ENCODE results near the gene RBM41.
"Not testable (repeated sequence)": the region's sequence is repeated elsewhere in the genome, so short reads cannot be mapped to it uniquely, and the experiment has no call there.

Gene RBM41

GRCh38 chrX:107107459-107107858, 11.2 kb downstream of the RBM41 start:
- Histone ChIP-seq H3K9me3 (ENCODE audit: control insufficient read depth, insufficient read depth, low read length) (no peaks in the 10 kb centered on the region), H3K9ac (ENCODE audit: low read depth, low read length) (no peak overlapping the region), H3K4me1 (ENCODE audit: insufficient read depth, low read length) (no peaks in the 10 kb centered on the region), H3K36me3 (ENCODE audit: insufficient read depth, low read length) (no peaks in the 10 kb centered on the region)

DNA sequence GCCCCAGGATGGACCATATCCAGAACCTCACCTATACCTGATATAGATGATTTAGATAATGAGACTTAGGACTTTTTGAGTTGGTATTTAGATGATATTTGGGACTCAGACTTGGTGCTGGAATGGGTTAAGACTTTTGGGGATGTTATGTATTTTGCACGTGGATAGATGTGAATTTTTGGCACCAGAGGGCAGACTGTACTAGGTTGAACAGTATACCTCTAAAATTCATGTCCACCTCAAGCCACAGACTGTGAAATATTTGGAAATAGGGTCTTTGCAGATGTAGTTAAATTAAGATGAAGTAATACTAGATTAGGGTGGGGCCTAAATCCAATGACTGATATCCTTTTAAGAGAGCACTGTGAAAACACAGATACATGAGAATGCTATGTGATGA, 15.6 kb downstream of the RBM41 start:
- Histone ChIP-seq H3K36me3 (ENCODE audit: insufficient read depth, low read length) (no peaks in the 10 kb centered on the region; the same call in 1 of the 2 replicates), H3K9ac (ENCODE audit: low read depth, low read length) (no peak overlapping the region), H3K9me3 (ENCODE audit: control insufficient read depth, insufficient read depth, low read length) (no peaks in the 10 kb centered on the region), H3K4me1 (ENCODE audit: insufficient read depth, low read length) (no peaks in the 10 kb centered on the region)

GRCh38 chrX:107076158-107076557, 42.5 kb downstream of the RBM41 start:
- Histone ChIP-seq H3K9me3 (ENCODE audit: control insufficient read depth, insufficient read depth, low read length) (peaks cover 3% of the 10 kb centered on the region; the same call in 1 of the 2 replicates), H3K4me1 (ENCODE audit: insufficient read depth, low read length) (no peaks in the 10 kb centered on the region), H3K36me3 (ENCODE audit: insufficient read depth, low read length) (no peaks in the 10 kb centered on the region), H3K9ac (ENCODE audit: low read depth, low read length) (no peak overlapping the region)

GRCh38 chrX:107057731-107058130, 60.9 kb downstream of the RBM41 start:
- H3K36me3 ChIP-seq (ENCODE audit: insufficient read depth, low read length); H3K9me3 ChIP-seq (ENCODE audit: control insufficient read depth, insufficient read depth, low read length); H3K4me1 ChIP-seq (ENCODE audit: insufficient read depth, low read length); H3K9ac ChIP-seq (ENCODE audit: low read depth, low read length): not testable (repeated sequence)

- Histone ChIP-seq H3K9me3 (ENCODE audit: control insufficient read depth, insufficient read depth, low read length) (no peaks in the 10 kb centered on the region), H3K9ac (ENCODE audit: low read depth, low read length) (no peak overlapping the region), H3K4me1 (ENCODE audit: insufficient read depth, low read length) (no peaks in the 10 kb centered on the region), H3K36me3 (ENCODE audit: insufficient read depth, low read length) (no peaks in the 10 kb centered on the region)
These were observed 63.6 kb downstream of the RBM41 start for GRCh38 chrX:107054978-107055377.

DNA sequence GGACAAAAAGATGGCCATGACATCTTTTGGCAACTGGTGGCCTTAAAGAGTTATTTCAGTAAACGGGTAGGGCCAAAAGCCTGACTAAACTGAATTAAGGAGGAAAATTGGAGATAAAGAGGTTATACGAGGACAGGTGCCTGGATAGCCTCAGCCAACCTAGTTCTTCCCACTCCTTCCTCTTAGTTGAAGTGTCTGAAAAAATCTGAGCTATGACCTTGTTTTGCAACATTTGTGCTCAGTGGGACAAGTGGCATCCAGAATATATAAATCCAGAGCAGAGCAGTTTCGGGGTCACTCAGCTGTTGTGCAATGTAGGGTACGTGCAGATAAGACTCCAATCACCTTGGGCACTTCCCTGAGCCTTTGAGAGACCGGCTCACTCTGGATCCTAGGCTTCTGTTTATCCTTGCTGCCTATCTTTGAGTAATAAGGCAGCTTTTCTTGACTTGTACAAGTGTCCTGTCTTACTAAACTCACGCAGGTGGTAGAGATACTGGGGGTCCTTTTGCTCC, 68.4 kb downstream of the RBM41 start:
- H3K36me3 ChIP-seq (ENCODE audit: insufficient read depth, low read length): no peaks in the 10 kb centered on the region
- no peaks in the 10 kb centered on the region for H3K4me1 ChIP-seq (ENCODE audit: insufficient read depth, low read length)
- H3K9ac ChIP-seq (ENCODE audit: low read depth, low read length): no peak overlapping the region
- H3K9me3 ChIP-seq (ENCODE audit: control insufficient read depth, insufficient read depth, low read length): no peaks in the 10 kb centered on the region

- Histone ChIP-seq H3K4me1 (ENCODE audit: insufficient read depth, low read length) (no peaks in the 10 kb centered on the region), H3K9ac (ENCODE audit: low read depth, low read length) (no peak overlapping the region), H3K36me3 (ENCODE audit: insufficient read depth, low read length) (no peaks in the 10 kb centered on the region), H3K9me3 (ENCODE audit: control insufficient read depth, insufficient read depth, low read length) (no peaks in the 10 kb centered on the region)
These were observed 71.0 kb downstream of the RBM41 start for GRCh38 chrX:107047622-107048021.

DNA sequence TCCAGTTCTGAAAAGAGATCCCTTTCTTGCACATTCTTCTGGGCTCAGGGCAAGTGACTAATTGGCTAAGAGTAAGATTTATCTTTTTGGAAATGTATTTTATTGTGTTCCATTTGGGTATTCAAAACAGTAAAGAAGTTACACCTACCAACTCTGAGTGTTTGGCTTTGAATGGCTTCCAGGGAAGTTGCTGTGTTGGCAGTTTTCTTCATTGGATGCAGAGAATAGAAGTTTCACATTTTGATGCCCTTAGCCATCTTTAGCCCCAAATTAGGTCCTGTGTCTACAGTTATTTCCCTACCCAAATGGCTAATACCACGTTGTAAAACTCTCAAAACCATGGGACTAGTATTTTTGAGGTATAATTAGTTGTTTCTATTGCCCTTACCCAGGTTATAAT, 88.9 kb downstream of the RBM41 start:
- H3K9ac ChIP-seq (ENCODE audit: low read depth, low read length): no peak overlapping the region
- H3K9me3 ChIP-seq (ENCODE audit: control insufficient read depth, insufficient read depth, low read length): no peaks in the 10 kb centered on the region
- H3K4me1 ChIP-seq (ENCODE audit: insufficient read depth, low read length): no peaks in the 10 kb centered on the region
- H3K36me3 ChIP-seq (ENCODE audit: insufficient read depth, low read length): no peaks in the 10 kb centered on the region

DNA sequence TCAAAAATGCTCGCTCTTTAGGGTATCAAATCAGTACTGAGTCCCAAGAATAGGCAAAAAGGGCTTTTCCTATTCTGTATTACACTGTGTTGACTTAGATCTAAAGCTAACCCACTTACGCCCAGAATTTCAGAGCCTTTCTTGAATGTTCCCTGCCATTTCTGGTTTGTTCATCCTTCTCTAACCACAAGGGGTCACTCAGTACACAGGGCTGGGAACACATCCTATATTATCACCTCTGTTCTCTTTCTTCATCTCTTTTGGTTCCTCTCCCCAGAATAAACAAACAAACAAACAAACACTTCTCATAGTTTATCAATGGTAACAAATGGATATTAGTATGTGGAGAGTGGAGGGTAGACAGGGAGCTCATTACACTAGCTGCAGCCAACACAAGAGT, 93.1 kb downstream of the RBM41 start:
- Histone ChIP-seq H3K4me1 (ENCODE audit: insufficient read depth, low read length) (no peaks in the 10 kb centered on the region), H3K9me3 (ENCODE audit: control insufficient read depth, insufficient read depth, low read length) (no peaks in the 10 kb centered on the region), H3K36me3 (ENCODE audit: insufficient read depth, low read length) (no peaks in the 10 kb centered on the region), H3K9ac (ENCODE audit: low read depth, low read length) (no peak overlapping the region)

DNA sequence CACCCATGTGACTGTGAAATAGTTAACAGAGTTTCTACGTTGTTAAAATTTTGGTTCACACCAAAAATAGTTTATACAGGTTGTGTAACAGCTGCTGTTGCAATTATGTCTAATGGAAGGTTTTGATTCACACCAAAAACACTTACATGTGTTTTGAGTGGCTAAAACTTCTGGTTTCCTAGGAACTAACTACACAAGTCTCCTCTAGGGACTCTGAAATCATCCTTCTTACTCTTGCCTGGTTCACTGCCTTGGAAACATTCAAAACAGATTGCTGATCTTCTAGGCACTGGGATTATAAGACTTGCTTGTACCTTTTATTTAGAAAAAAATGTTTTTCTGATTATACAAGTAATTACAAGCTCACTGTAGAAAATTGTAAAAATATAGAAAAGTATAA, 103.7 kb downstream of the RBM41 start:
- H3K9ac ChIP-seq (ENCODE audit: low read depth, low read length): no peak overlapping the region
- no peaks in the 10 kb centered on the region for H3K4me1 ChIP-seq (ENCODE audit: insufficient read depth, low read length)
- H3K9me3 ChIP-seq (ENCODE audit: control insufficient read depth, insufficient read depth, low read length): no peaks in the 10 kb centered on the region
- no peaks in the 10 kb centered on the region for H3K36me3 ChIP-seq (ENCODE audit: insufficient read depth, low read length)
